Astrocyte (in vitro differentiated cells and primary cell): ENCODE results near the gene RNU5B-1.

Source experiments
- EZH2 ChIP-seq: IDR thresholded peaks from 2 replicates; pipeline ENCODE4 v1.6.1; 2012; ENCODE audit warnings: mild to moderate bottlenecking, low read length, inconsistent platforms; ENCODE audit not compliant: insufficient read depth
- TF ChIP-seq, protein P1 (sequence below): IDR thresholded peaks from 2 replicates; pipeline ENCODE4 v1.5.1; 2011; ENCODE audit warnings: low read depth, mild to moderate bottlenecking, inconsistent platforms, low read length, moderate library complexity; ENCODE audit not compliant: insufficient read depth

- TF ChIP-seq, protein P1, sequence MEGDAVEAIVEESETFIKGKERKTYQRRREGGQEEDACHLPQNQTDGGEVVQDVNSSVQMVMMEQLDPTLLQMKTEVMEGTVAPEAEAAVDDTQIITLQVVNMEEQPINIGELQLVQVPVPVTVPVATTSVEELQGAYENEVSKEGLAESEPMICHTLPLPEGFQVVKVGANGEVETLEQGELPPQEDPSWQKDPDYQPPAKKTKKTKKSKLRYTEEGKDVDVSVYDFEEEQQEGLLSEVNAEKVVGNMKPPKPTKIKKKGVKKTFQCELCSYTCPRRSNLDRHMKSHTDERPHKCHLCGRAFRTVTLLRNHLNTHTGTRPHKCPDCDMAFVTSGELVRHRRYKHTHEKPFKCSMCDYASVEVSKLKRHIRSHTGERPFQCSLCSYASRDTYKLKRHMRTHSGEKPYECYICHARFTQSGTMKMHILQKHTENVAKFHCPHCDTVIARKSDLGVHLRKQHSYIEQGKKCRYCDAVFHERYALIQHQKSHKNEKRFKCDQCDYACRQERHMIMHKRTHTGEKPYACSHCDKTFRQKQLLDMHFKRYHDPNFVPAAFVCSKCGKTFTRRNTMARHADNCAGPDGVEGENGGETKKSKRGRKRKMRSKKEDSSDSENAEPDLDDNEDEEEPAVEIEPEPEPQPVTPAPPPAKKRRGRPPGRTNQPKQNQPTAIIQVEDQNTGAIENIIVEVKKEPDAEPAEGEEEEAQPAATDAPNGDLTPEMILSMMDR = no peak
- no peak for TF ChIP-seq EZH2
Measured at GRCh38 chr15:65335278-65336055, 31.0 kb downstream of the RNU5B-1 start.
